Measurements from ENCODE around the gene CAMK1G. TPM values are rescaled to one million over a fixed set of nuclear protein-coding genes. Genes with fewer than 3 reads are reported as not detected.

The CAMK1G gene
- total RNA-seq, 2 experiments from 2014 or later: not detected

- CTCF ChIA-PET: no interaction called here
- H3K27me3 Mint-ChIP-seq: no peaks in the 10 kb centered on the region
- no peak overlapping the region for H3K4me3 Mint-ChIP-seq
- no peak overlapping the region for H3K4me3 ChIP-seq (ENCODE audit: low read length)
- POLR2A ChIA-PET: no interaction called here
- H3K27ac Mint-ChIP-seq: no peak overlapping the region
- no peaks in the 10 kb centered on the region for H3K9me3 Mint-ChIP-seq
- DNase-seq (no peak), ATAC-seq (ENCODE audit: poor library complexity) (no peak)
- no peak overlapping the region for H3K27ac ChIP-seq (ENCODE audit: low read depth in 1 of 2, low read length in 2 of 2)
- no peaks in the 10 kb centered on the region for H3K27me3 ChIP-seq (ENCODE audit: control insufficient read depth in 1 of 2, insufficient read depth in 2 of 2, low read length in 2 of 2)
- TF ChIP-seq CTCF (IDR thresholded peaks at IDR 0.05): no peak
- H3K4me1 Mint-ChIP-seq (ENCODE audit: low read depth): peaks cover 10% of the 10 kb centered on the region
- no peaks in the 10 kb centered on the region for H3K36me3 ChIP-seq (ENCODE audit: insufficient read depth, low read length)
- no peaks in the 10 kb centered on the region for H3K4me1 ChIP-seq (ENCODE audit: insufficient read depth, low read length)
- intact Hi-C loops (cut with DNase I, micrococcal nuclease): no loop called here
- H3K9me3 ChIP-seq (ENCODE audit: control insufficient read depth in 1 of 2, insufficient read depth in 1 of 2, low read length in 2 of 2): no peaks in the 10 kb centered on the region
- no peaks in the 10 kb centered on the region for H3K36me3 Mint-ChIP-seq (ENCODE audit: low read depth)
Measured at GRCh38 chr1:209662879-209663327, 79.4 kb downstream of the CAMK1G start.

Small RNA genes within 50 kb of the gene (microRNA-seq; reads per million reads assigned to microRNA genes)
- gene MIR4260 (ENCODE audit: borderline microRNAs expressed, borderline replicate concordance): not detected

Other genes starting within 250 kb of the CAMK1G start
- gene LAMB3, start 68.7 kb downstream of the CAMK1G start, total RNA-seq: under 1 TPM; 0.25 to 0.31 TPM
- gene G0S2, start 91.7 kb downstream of the CAMK1G start, total RNA-seq: 1 to 10 TPM; 6.4 to 6.8 TPM
- under 1 TPM in 1 of 2 experiments, not detected in 1; 0.33 TPM for gene HSD11B1, start 121.1 kb downstream of the CAMK1G start, total RNA-seq
- gene TRAF3IP3, start 172.3 kb downstream of the CAMK1G start, total RNA-seq: 100 to 1,000 TPM; 279 to 290 TPM
- gene C1orf74, start 200.8 kb downstream of the CAMK1G start, total RNA-seq: under 1 TPM; 0.63 to 0.67 TPM
- gene IRF6, start 222.4 kb downstream of the CAMK1G start, total RNA-seq: 1 to 10 TPM in 1 of 2 experiments, under 1 TPM in 1; 0.74 to 1.7 TPM
- gene UTP25, start 244.3 kb downstream of the CAMK1G start, total RNA-seq: 1 to 10 TPM; 6.0 to 6.4 TPM

Measured in CD4-positive, alpha-beta T cell (primary cell).